Neural progenitor cell (in vitro differentiated cells): ENCODE measurements around the gene L3MBTL1.

Experiments used
- CTCF ChIP-seq: fragments of 200-600 bp; sonication (generic); IDR thresholded peaks from 2 replicates; pipeline ENCODE4 v1.5.1; 2017; ENCODE audit warnings: antibody characterized with exemption, mild to moderate bottlenecking
- EZH2 ChIP-seq: fragments of 200-600 bp; sonication (generic); IDR thresholded peaks from 2 replicates; pipeline ENCODE4 v1.6.1; 2017; ENCODE audit warnings: antibody characterized with exemption, mild to moderate bottlenecking, moderate library complexity
- EZH2phosphoT487 ChIP-seq: fragments of 200-600 bp; sonication (generic); IDR thresholded peaks from 2 replicates; pipeline ENCODE4 v1.6.1; 2017; ENCODE audit warnings: antibody characterized with exemption

GRCh38 chr20:43508604-43509040 lies 1.1 kb downstream of the L3MBTL1 start:
- TF ChIP-seq CTCF (peak; percentile 40), EZH2 (no peak), EZH2phosphoT487 (no peak)
